K562 (cell line): Measurements from ENCODE around the gene SLC8A2. TPM values are rescaled to one million over a fixed set of nuclear protein-coding genes. Genes with fewer than 3 reads are reported as not detected.
A peak's percentile ranks its signal among the peaks of the same experiment; 100 is the strongest.

Experiments
- ATAC-seq: fragments of 200-7000 bp; cut with Tn5 transposase; 3 replicates; pipeline ENCODE4 v1.9.1; 2020; ENCODE audit warnings: moderate library complexity
- BruUV-seq: library from RNA; stranded (reverse); fragments of 400-500 nt; replicated peaks from 2 replicates; lab custom pipeline; 2021; lab: Mats Ljungman, UMichigan
- CTCF ChIA-PET: fragments of 300-600 bp; formaldehyde crosslinking; extraction: SDS; loops from one replicate; lab custom pipeline; 2021; ENCODE audit warnings: low intra/inter-chr PET ratio; lab: Yijun Ruan, JAX
- POLR2A ChIA-PET: fragments of 300-600, 350-650 bp; sonication (Branson Sonifier 250); formaldehyde crosslinking; extraction: SDS; loops from one replicate; lab custom pipeline; 2021; ENCODE audit warnings: antibody characterized with exemption, inconsistent platforms; lab: Yijun Ruan, JAX
- DNase-seq, 4 experiments: peaks; one replicate each; pipeline versions ENCODE4 v3.0.0 to v3.0.0-alpha.2; 2011 to 2018; ENCODE audit warnings: low spot score in 3 of 4, mixed read lengths in 3 of 4; ENCODE audit errors: extremely low read depth in 1 of 4
- FAIRE-seq: peaks from 2 replicates; lab custom pipeline; 2011; peaks lifted over from hg19 to GRCh38; lab: Jason Lieb, UNC
- H2AFZ ChIP-seq: 2 replicates; pipeline ENCODE4 v1.6.0; 2011; ENCODE audit warnings: low read depth, low read length, control low read depth, inconsistent platforms
- H3K27ac ChIP-seq: fragments of 200-600 bp; 3 replicates; pipeline ENCODE4 v1.8.0; 2011; ENCODE audit warnings: low read depth, mild to moderate bottlenecking, control low read depth, inconsistent platforms, low read length, moderate library complexity, mixed read lengths; ENCODE audit errors: extremely low read depth
- H3K27me3 ChIP-seq, 2 experiments: fragments of 300-600 bp in 1 of 2; 2 replicates in 1 of 2; 3 replicates in 1 of 2; pipeline versions ENCODE4 v1.6.0 to v1.8.0; 2011; ENCODE audit warnings: inconsistent platforms in 2 of 2, low read length in 2 of 2, mild to moderate bottlenecking in 1 of 2, mixed read lengths in 1 of 2, moderate library complexity in 1 of 2; ENCODE audit not compliant: control insufficient read depth in 2 of 2, insufficient read depth in 2 of 2
- H3K36me3 ChIP-seq: fragments of 300-600 bp; 3 replicates; pipeline ENCODE4 v1.8.0; 2011; ENCODE audit warnings: mild to moderate bottlenecking, low read length, inconsistent platforms; ENCODE audit not compliant: control insufficient read depth, insufficient read depth
- H3K4me1 ChIP-seq, 2 experiments: fragments of 200-600 bp in 1 of 2; replicated peaks in 1 of 2; 2 replicates in 1 of 2; 3 replicates in 1 of 2; pipeline versions ENCODE4 v1.5.1 to v1.8.0; 2011; ENCODE audit warnings: inconsistent platforms in 2 of 2, low read length in 2 of 2, mild to moderate bottlenecking in 1 of 2, mixed read lengths in 1 of 2, moderate library complexity in 1 of 2; ENCODE audit not compliant: control insufficient read depth in 2 of 2, insufficient read depth in 2 of 2
- H3K4me2 ChIP-seq: 2 replicates; pipeline ENCODE4 v1.6.1; 2011; ENCODE audit warnings: low read length, control low read depth, inconsistent platforms, mixed read lengths; ENCODE audit not compliant: insufficient read depth
- H3K4me3 ChIP-seq: fragments of 200-600 bp; sonication (generic), shearing (Covaris generic); 2 replicates; pipeline ENCODE4 v1.5.1; 2016; ENCODE audit warnings: control low read depth, inconsistent platforms
- H3K79me2 ChIP-seq: fragments of 200-600 bp; 3 replicates; pipeline ENCODE4 v1.8.0; 2011; ENCODE audit warnings: low read length, inconsistent platforms; ENCODE audit not compliant: control insufficient read depth, insufficient read depth
- H3K9ac ChIP-seq, 2 experiments: 2 replicates each; pipeline versions ENCODE4 v1.6.0 to v1.6.1; 2011; ENCODE audit warnings: low read depth in 2 of 2, low read length in 2 of 2, control low read depth in 1 of 2, inconsistent platforms in 1 of 2, mild to moderate bottlenecking in 1 of 2, mixed read lengths in 1 of 2; ENCODE audit not compliant: insufficient read depth in 1 of 2
- H3K9me1 ChIP-seq: one replicate; pipeline ENCODE4 v1.6.0; 2011; ENCODE audit warnings: inconsistent platforms, mild to moderate bottlenecking, low read length, moderate library complexity; ENCODE audit not compliant: control insufficient read depth, insufficient read depth
- H3K9me3 ChIP-seq: replicated peaks from 2 replicates; pipeline ENCODE4 v1.5.1; 2011; ENCODE audit warnings: low read depth, low read length, inconsistent platforms; ENCODE audit not compliant: control insufficient read depth, insufficient read depth
- H4K20me1 ChIP-seq: replicated peaks from 2 replicates; pipeline ENCODE4 v1.6.1; 2011; ENCODE audit warnings: low read length, inconsistent platforms, mixed read lengths; ENCODE audit not compliant: control insufficient read depth, insufficient read depth
- BRCA1 ChIP-seq, 2 experiments: fragments of 450-650 bp in 1 of 2; sonication (generic) in 1 of 2; formaldehyde crosslinking in 1 of 2; IDR thresholded peaks; 2 replicates each; pipeline versions ENCODE4 v1.5.0 to v1.6.1; 2017 to 2020; ENCODE audit warnings: mild to moderate bottlenecking in 1 of 2, missing genetic modification reagents in 1 of 2
- CAMTA2 ChIP-seq: fragments of 250-450 bp; sonication (Bioruptor Pico); conservative IDR thresholded peaks from 2 replicates; pipeline ENCODE4 v1.5.1; 2022
- ELF2 ChIP-seq: fragments of 250-450 bp; sonication (Bioruptor Pico); IDR thresholded peaks from 2 replicates; pipeline ENCODE4 v1.5.0; 2021; ENCODE audit warnings: mild to moderate bottlenecking
- TFE3 ChIP-seq: fragments of 450-650 bp; formaldehyde crosslinking; IDR thresholded peaks from 2 replicates; pipeline ENCODE4 v1.4.0; 2020; ENCODE audit warnings: mild to moderate bottlenecking, mixed read lengths
- ZBTB40 ChIP-seq, 2 experiments: fragments of 450-650 bp in 1 of 2; sonication (generic) in 1 of 2; formaldehyde crosslinking in 1 of 2; IDR thresholded peaks; 2 replicates each; pipeline versions ENCODE4 v1.7.1 to v1.9.0; 2016 to 2022; ENCODE audit warnings: inconsistent platforms in 1 of 2, mild to moderate bottlenecking in 1 of 2, missing genetic modification reagents in 1 of 2
- ZBTB5 ChIP-seq: fragments of 450-650 bp; IDR thresholded peaks from 2 replicates; pipeline ENCODE4 v1.6.1; 2017; ENCODE audit warnings: antibody characterized with exemption
- ZNF699 ChIP-seq: fragments of 250-450 bp; sonication (Bioruptor Pico); IDR thresholded peaks from 2 replicates; pipeline ENCODE4 v1.8.0; 2021; ENCODE audit warnings: mild to moderate bottlenecking, moderate library complexity; ENCODE audit not compliant: insufficient replicate concordance
- WGBS: fragments of 100-300 bp; shearing (Covaris generic); methylation state at CpG from one replicate; pipeline ENCODE4 v1.1.6; 2016; ENCODE audit warnings: low coverage, mixed read lengths; ENCODE audit not compliant: insufficient coverage; ENCODE audit errors: missing lambda C conversion rate; 5-methylcytosine and 5-hydroxymethylcytosine counted together
- in situ Hi-C: fragments of 300-500 bp; cut with MboI; formaldehyde crosslinking; loops from 4 replicates; pipeline ENCODE4 v1.15.0; 2018; ENCODE audit warnings: inconsistent platforms, mixed read lengths
- intact Hi-C: fragments of 100-400 bp; cut with micrococcal nuclease; formaldehyde crosslinking; loops from 2 replicates; pipeline ENCODE4 v1.14.2; 2022
- polyA plus RNA-seq, 8 experiments: library from polyadenylated mRNA; depleted of rRNA in 4 of 8; stranded (reverse) in 5 of 8; unstranded in 3 of 8; fragments of >200 nt; fragmentation: Nextera tagmentation in 2 of 8; fragmentation: Illumina TruSeq in 1 of 8; extraction: Ambion mirVana in 2 of 8; extraction: Trizol in 1 of 8; gene quantifications; 2 replicates each; pipeline versions ENCODE4 v1.2.1 to v1.2.3, GENCODE V29; 2011 to 2014; ENCODE audit warnings: inconsistent platforms in 1 of 8, missing spikeins in 1 of 8
- total RNA-seq, 7 experiments: library from RNA; depleted of rRNA in 6 of 7; stranded (reverse); fragments of >200 nt in 6 of 7; fragmentation: Illumina TruSeq in 2 of 7; extraction: Trizol in 2 of 7; gene quantifications; 2 replicates each; pipeline versions ENCODE4 v1.2.1 to v1.2.3, GENCODE V29; 2011 to 2021; ENCODE audit warnings: low replicate concordance in 1 of 7

SLC8A2 gene
- total and polyA plus RNA-seq, 9 of the 15 experiments (the other 6 are each of a cell fraction or from before 2014, with no cell fraction given): 0.07 to 0.66 (median 0.24) TPM; not detected in 3

- no peaks in the 10 kb centered on the region for H3K9me3 ChIP-seq
- H3K4me3 ChIP-seq: no peak overlapping the region
- no peak for DNase-seq
- H3K27ac ChIP-seq: no peak overlapping the region
- 96% methylated on average over 6 of the region's 6 CpGs for WGBS
- peak overlapping the region in 1 of 2 experiments; percentile 59; a peak in 2 of 4 replicates for H3K9ac ChIP-seq
- no TSS peak for BruUV-seq
- H3K79me2 ChIP-seq: peaks cover 39% of the 10 kb centered on the region
- FAIRE-seq: no peak
- H3K4me1 ChIP-seq: peaks cover 0 to 23% of the 10 kb centered on the region in 2 experiments; a peak in 2 of 5 replicates
- peaks cover 58% of the 10 kb centered on the region for H3K36me3 ChIP-seq
- CTCF ChIA-PET: no interaction called here
- peaks cover 5% of the 10 kb centered on the region for H4K20me1 ChIP-seq
- no peak overlapping the region for H2AFZ ChIP-seq
- H3K9me1 ChIP-seq: no peaks in the 10 kb centered on the region
- no peak for ATAC-seq
- H3K4me2 ChIP-seq: no peak overlapping the region
- TF ChIP-seq TFE3 (CRISPR knock-in tag) (no peak), ZBTB5 (no peak), CAMTA2 (CRISPR knock-in tag) (no peak), ZBTB40 (IDR thresholded peaks at IDR 0.05) (no peak), ZBTB40 (CRISPR knock-in tag; IDR thresholded peaks at IDR 0.05) (no peak), ELF2 (CRISPR knock-in tag) (no peak), ZNF699 (CRISPR knock-in tag) (no peak), BRCA1 (IDR thresholded peaks at IDR 0.05) (no peak), BRCA1 (CRISPR knock-in tag; IDR thresholded peaks at IDR 0.05) (no peak)
- TF ChIP-seq, all 486 proteins: peak for 0
- no peaks in the 10 kb centered on the region for H3K27me3 ChIP-seq
- POLR2A ChIA-PET: interaction anchor here (0.9 kb wide), 1 partner anchor 9 kb away, joined by 3 read pairs; no protein-coding TSS in a partner anchor
- in situ Hi-C loops: no loop called here
- intact Hi-C loops: no loop called here
Measured at GRCh38 chr19:47505506-47505905, 33.8 kb upstream of the SLC8A2 start.
